PC-3 (cell line): Measurements from ENCODE around the gene VNN1. TPM values are rescaled to one million over a fixed set of nuclear protein-coding genes. Genes with fewer than 3 reads are reported as not detected.

Experiments
- ATAC-seq: fragments of 200-7000 bp; cut with Tn5 transposase; 2 replicates; pipeline ENCODE4 v1.9.1; 2020; ENCODE audit warnings: mild to moderate bottlenecking, moderate library complexity
- BruUV-seq: library from RNA; stranded (reverse); fragments of 400-500 nt; replicated peaks from 2 replicates; lab custom pipeline; 2021; lab: Mats Ljungman, UMichigan
- CTCF ChIA-PET: fragments of 300-600 bp; sonication (Branson Sonifier 250); formaldehyde crosslinking; loops from one replicate; lab custom pipeline; 2022; ENCODE audit warnings: antibody characterized with exemption; lab: Charles Lee
- POLR2A ChIA-PET: fragments of 300-600 bp; sonication (Branson Sonifier 250); formaldehyde crosslinking; loops from one replicate; lab custom pipeline; 2022; ENCODE audit warnings: antibody characterized with exemption; ENCODE audit not compliant: unreplicated experiment; lab: Charles Lee
- DNase-seq: peaks from one replicate; pipeline ENCODE4 v3.0.0-alpha.2; 2015
- H2AFZ ChIP-seq: fragments of 300-600 bp; sonication (generic); 2 replicates; pipeline ENCODE4 v1.6.0; 2016; ENCODE audit warnings: antibody characterized with exemption, low read length
- H3F3A ChIP-seq: fragments of 300-600 bp; sonication (generic); one replicate; pipeline ENCODE4 v1.6.0; 2017; ENCODE audit warnings: antibody characterized with exemption, low read length, control low read depth, mild to moderate bottlenecking; ENCODE audit not compliant: unreplicated experiment
- H3K27ac ChIP-seq: fragments of 300-600 bp; sonication (generic); 2 replicates; pipeline ENCODE4 v1.5.1; 2016; ENCODE audit warnings: mild to moderate bottlenecking, low read length
- H3K27me3 ChIP-seq: fragments of 300-600 bp; sonication (generic); 2 replicates; pipeline ENCODE4 v1.6.1; 2016; ENCODE audit warnings: low read length, mixed read lengths
- H3K36me3 ChIP-seq: fragments of 300-600 bp; sonication (generic); 2 replicates; pipeline ENCODE4 v1.6.1; 2016; ENCODE audit warnings: low read depth, mixed run types, low read length, mixed read lengths
- H3K4me1 ChIP-seq: fragments of 300-600 bp; sonication (generic); 2 replicates; pipeline ENCODE4 v1.5.1; 2016; ENCODE audit warnings: low read length; ENCODE audit not compliant: insufficient read depth
- H3K4me2 ChIP-seq: fragments of 300-600 bp; sonication (generic); 2 replicates; pipeline ENCODE4 v1.6.0; 2016; ENCODE audit warnings: low read length
- H3K4me3 ChIP-seq: fragments of 300-600 bp; sonication (generic); 2 replicates; pipeline ENCODE4 v1.5.1; 2016; ENCODE audit warnings: mild to moderate bottlenecking, low read length, mixed read lengths
- H3K79me2 ChIP-seq: fragments of 300-600 bp; sonication (generic); 2 replicates; pipeline ENCODE4 v1.6.1; 2017; ENCODE audit warnings: low read length, mixed read lengths
- H3K9ac ChIP-seq: fragments of 300-600 bp; sonication (generic); 2 replicates; pipeline ENCODE4 v1.6.0; 2016; ENCODE audit warnings: mild to moderate bottlenecking, low read length
- H3K9me2 ChIP-seq: fragments of 300-600 bp; sonication (generic); replicated peaks from 2 replicates; pipeline ENCODE4 v1.6.1; 2016; ENCODE audit warnings: mixed run types, low read length, mixed read lengths
- H3K9me3 ChIP-seq: fragments of 300-600 bp; sonication (generic); 2 replicates; pipeline ENCODE4 v1.6.1; 2016; ENCODE audit warnings: low read length, mixed read lengths
- H4K20me1 ChIP-seq: fragments of 300-600 bp; sonication (generic); 2 replicates; pipeline ENCODE4 v1.6.1; 2016; ENCODE audit warnings: low read length, mixed read lengths
- EZH2 ChIP-seq: fragments of 300-600 bp; sonication (generic); IDR thresholded peaks from one replicate; pipeline ENCODE4 v1.6.1; 2017; ENCODE audit warnings: antibody characterized with exemption, mild to moderate bottlenecking, low read length; ENCODE audit not compliant: unreplicated experiment
- EZH2phosphoT487 ChIP-seq: fragments of 300-600 bp; sonication (generic); IDR thresholded peaks from 2 replicates; pipeline ENCODE4 v1.6.1; 2018; ENCODE audit warnings: mild to moderate bottlenecking, antibody characterized with exemption, low read length, borderline replicate concordance
- intact Hi-C: fragments of 100-400 bp; cut with micrococcal nuclease; formaldehyde crosslinking; loops from 2 replicates; pipeline ENCODE4 v1.9.0; 2023
- total RNA-seq: library from RNA; depleted of rRNA; stranded (reverse); fragments of >200 nt; gene quantifications from 2 replicates; pipeline ENCODE4 v1.2.3, GENCODE V29; 2014
- TF ChIP-seq, protein P1 (sequence below): fragments of 300-600 bp; sonication (generic); conservative IDR thresholded peaks from 2 replicates; pipeline ENCODE4 v1.5.1; 2017; ENCODE audit warnings: antibody characterized with exemption, low read depth, mild to moderate bottlenecking, low read length

VNN1 gene
- total RNA-seq, 1 experiment from 2014 or later = 0.04 TPM

DNA sequence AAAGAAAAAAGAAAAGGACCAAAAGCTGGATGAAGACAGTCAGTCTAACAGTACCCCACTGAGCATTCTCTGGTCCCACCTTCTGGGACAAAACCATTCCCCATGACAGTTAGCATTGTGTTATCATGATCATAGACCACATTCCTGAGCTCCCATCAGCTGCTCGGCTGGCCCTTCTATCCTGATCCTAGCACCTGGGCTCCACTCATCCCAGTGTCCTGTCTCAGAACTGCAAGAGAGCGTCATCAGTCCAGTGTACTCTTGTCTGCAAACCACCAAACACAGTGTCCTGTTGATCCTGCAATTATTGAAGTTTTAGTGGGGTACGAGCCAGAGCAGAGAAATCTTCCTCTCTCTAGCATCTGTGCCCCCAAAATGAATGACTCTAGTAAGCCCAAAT is 38.9 kb downstream of the VNN1 start:
- POLR2A ChIA-PET = no interaction called here
- Histone ChIP-seq H3K27me3 (no peaks in the 10 kb centered on the region), H2AFZ (no peak overlapping the region), H3K79me2 (no peaks in the 10 kb centered on the region), H3K9me2 (no peaks in the 10 kb centered on the region), H3K9me3 (no peaks in the 10 kb centered on the region), H4K20me1 (no peaks in the 10 kb centered on the region), H3K36me3 (no peaks in the 10 kb centered on the region), H3K4me2 (no peak overlapping the region), H3F3A (no peaks in the 10 kb centered on the region), H3K27ac (no peak overlapping the region), H3K4me1 (no peaks in the 10 kb centered on the region), H3K4me3 (no peak overlapping the region), H3K9ac (no peak overlapping the region)
- CTCF ChIA-PET = interaction anchor here (0.7 kb wide), 1 partner anchor 40 kb away, joined by 4 read pairs; no protein-coding TSS in a partner anchor
- ATAC-seq (no peak), DNase-seq (no peak)
- no TSS peak for BruUV-seq
- TF ChIP-seq, protein P1, sequence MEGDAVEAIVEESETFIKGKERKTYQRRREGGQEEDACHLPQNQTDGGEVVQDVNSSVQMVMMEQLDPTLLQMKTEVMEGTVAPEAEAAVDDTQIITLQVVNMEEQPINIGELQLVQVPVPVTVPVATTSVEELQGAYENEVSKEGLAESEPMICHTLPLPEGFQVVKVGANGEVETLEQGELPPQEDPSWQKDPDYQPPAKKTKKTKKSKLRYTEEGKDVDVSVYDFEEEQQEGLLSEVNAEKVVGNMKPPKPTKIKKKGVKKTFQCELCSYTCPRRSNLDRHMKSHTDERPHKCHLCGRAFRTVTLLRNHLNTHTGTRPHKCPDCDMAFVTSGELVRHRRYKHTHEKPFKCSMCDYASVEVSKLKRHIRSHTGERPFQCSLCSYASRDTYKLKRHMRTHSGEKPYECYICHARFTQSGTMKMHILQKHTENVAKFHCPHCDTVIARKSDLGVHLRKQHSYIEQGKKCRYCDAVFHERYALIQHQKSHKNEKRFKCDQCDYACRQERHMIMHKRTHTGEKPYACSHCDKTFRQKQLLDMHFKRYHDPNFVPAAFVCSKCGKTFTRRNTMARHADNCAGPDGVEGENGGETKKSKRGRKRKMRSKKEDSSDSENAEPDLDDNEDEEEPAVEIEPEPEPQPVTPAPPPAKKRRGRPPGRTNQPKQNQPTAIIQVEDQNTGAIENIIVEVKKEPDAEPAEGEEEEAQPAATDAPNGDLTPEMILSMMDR = no peak
- TF ChIP-seq EZH2 (no peak), EZH2phosphoT487 (no peak)
- intact Hi-C loops = no loop called here

DNA sequence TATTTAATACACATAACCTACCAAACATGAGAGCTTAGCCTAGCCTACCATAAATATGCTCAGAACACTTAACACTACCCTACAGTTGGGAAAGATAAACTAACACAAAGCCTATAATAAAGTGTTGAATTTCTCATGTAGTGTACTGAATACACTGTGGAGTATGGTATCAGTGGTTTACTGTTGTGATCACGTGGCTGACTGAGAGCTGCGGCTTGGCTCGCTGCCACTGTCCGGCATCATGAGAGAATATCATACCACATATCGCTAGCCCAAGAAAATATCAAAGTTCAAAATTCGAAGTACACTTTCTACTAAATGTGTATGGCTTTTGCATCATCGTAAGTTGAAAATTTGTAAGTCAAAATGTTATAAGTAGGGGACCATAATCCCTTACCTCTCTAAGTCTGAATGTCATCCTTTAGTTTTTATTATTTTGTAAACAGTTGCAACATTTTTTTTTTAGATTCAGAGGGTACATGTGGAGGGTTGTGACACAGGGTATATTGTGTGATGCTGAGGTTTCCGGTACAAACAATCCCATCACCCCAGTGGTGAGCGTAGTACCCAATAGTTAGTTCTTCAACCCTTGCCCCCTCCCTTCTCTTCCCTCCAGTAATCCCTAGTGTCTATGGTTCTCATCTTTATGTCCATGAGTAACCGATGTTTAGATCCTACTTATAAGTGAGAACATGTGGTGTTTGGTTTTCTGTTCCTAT is 40.3 kb downstream of the VNN1 start:
- TF ChIP-seq, protein P1 = no peak
- H3K9ac ChIP-seq = no peak overlapping the region
- H3K4me1 ChIP-seq = no peaks in the 10 kb centered on the region
- ATAC-seq = no peak
- no peaks in the 10 kb centered on the region for H3K27me3 ChIP-seq
- H4K20me1 ChIP-seq = no peaks in the 10 kb centered on the region
- DNase-seq = no peak
- ChIA-PET POLR2A (no interaction called here), CTCF (no interaction called here)
- H3K36me3 ChIP-seq = no peaks in the 10 kb centered on the region
- no peaks in the 10 kb centered on the region for H3K9me2 ChIP-seq
- no peak overlapping the region for H3K27ac ChIP-seq
- H3F3A ChIP-seq = no peaks in the 10 kb centered on the region
- H3K9me3 ChIP-seq = no peaks in the 10 kb centered on the region
- H3K4me2 ChIP-seq = no peak overlapping the region
- H3K79me2 ChIP-seq = no peaks in the 10 kb centered on the region
- H2AFZ ChIP-seq = no peak overlapping the region
- H3K4me3 ChIP-seq = no peak overlapping the region
- intact Hi-C loops = no loop called here
- BruUV-seq = no TSS peak

DNA sequence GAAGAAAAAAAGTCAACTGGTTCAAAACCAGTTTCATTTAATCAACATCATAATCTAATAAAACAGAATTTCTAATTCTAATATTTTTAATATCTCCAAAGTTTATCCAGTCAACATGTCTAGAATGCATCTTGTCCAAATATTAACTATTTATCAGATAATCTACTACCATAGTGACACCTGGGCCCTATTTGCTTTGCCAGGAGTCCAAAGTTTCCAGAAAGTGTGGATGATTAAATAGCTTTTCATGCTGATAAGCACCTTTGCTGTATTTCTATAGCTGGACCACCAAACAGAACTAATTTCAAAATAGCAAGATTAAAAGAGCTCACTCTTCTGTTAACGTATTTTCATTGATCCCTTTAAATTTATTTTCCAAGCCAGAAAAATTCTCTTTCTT is 42.6 kb downstream of the VNN1 start:
- no peak overlapping the region for H3K27ac ChIP-seq
- intact Hi-C loops = no loop called here
- no peak overlapping the region for H2AFZ ChIP-seq
- H3K9me2 ChIP-seq = no peaks in the 10 kb centered on the region
- CTCF ChIA-PET = no interaction called here
- DNase-seq (no peak), ATAC-seq (no peak)
- no peaks in the 10 kb centered on the region for H3K27me3 ChIP-seq
- no TSS peak for BruUV-seq
- no peaks in the 10 kb centered on the region for H3F3A ChIP-seq
- no peaks in the 10 kb centered on the region for H4K20me1 ChIP-seq
- H3K79me2 ChIP-seq = no peaks in the 10 kb centered on the region
- H3K9me3 ChIP-seq = no peaks in the 10 kb centered on the region
- peaks cover 2% of the 10 kb centered on the region; the same call in 1 of the 2 replicates for H3K4me1 ChIP-seq
- no peaks in the 10 kb centered on the region for H3K36me3 ChIP-seq
- TF ChIP-seq EZH2phosphoT487 (no peak), EZH2 (no peak)
- TF ChIP-seq, protein P1 = no peak
- no peak overlapping the region for H3K4me3 ChIP-seq
- H3K9ac ChIP-seq = no peak overlapping the region
- no peak overlapping the region for H3K4me2 ChIP-seq
- POLR2A ChIA-PET = interaction anchor here (0.6 kb wide), 1 partner anchor 60 kb away, joined by 4 read pairs; no protein-coding TSS in a partner anchor
